ENCODE measurements around the gene TERC. TPM values are rescaled to one million over a fixed set of nuclear protein-coding genes. Genes with fewer than 3 reads are reported as not detected.

TERC gene
- total and polyA plus RNA-seq, 4 donors, result 0.90 to 43.4 (median 15.0) TPM

Small RNA genes within 50 kb of the gene (small RNA-seq; reads per million reads assigned to genes)
- not detected for gene RNU6-637P (ENCODE audit: low replicate concordance)

Other genes with a start within 250 kb of the TERC start
- gene MECOM, start 101.3 kb downstream of the TERC start, total RNA-seq, result 10 to 100 TPM; 10.4 to 25.4 TPM
- 10 to 100 TPM in 1 of 2 donors, 1 to 10 TPM in 1; 9.7 to 11.7 TPM for gene MECOM, start 101.3 kb downstream of the TERC start, polyA plus RNA-seq (ENCODE audit: insufficient read length in 2 of 2)
- 1 to 10 TPM; 6.0 to 6.7 TPM for gene ACTRT3, start 4.5 kb upstream of the TERC start, total RNA-seq
- gene ACTRT3, start 4.5 kb upstream of the TERC start, polyA plus RNA-seq (ENCODE audit: insufficient read length in 2 of 2), result 1 to 10 TPM; 2.2 to 2.8 TPM
- gene MYNN, start 8.3 kb upstream of the TERC start, total RNA-seq, result 10 to 100 TPM; 26.1 to 36.8 TPM
- 10 to 100 TPM; 18.7 to 21.9 TPM for gene MYNN, start 8.3 kb upstream of the TERC start, polyA plus RNA-seq (ENCODE audit: insufficient read length in 2 of 2)
- gene LRRIQ4, start 47.8 kb upstream of the TERC start, total RNA-seq, result under 1 TPM; 0.20 to 0.28 TPM
- gene LRRIQ4, start 47.8 kb upstream of the TERC start, polyA plus RNA-seq (ENCODE audit: insufficient read length in 2 of 2), result under 1 TPM; 0.19 to 0.26 TPM
- gene LRRC34, start 47.8 kb upstream of the TERC start, total RNA-seq, result 10 to 100 TPM; 13.1 to 14.1 TPM
- 10 to 100 TPM; 15.4 to 18.4 TPM for gene LRRC34, start 47.8 kb upstream of the TERC start, polyA plus RNA-seq (ENCODE audit: insufficient read length in 2 of 2)
- 1 to 10 TPM in 1 of 2 donors, under 1 TPM in 1; 0.50 to 1.4 TPM for gene LRRC31, start 104.9 kb upstream of the TERC start, total RNA-seq
- gene LRRC31, start 104.9 kb upstream of the TERC start, polyA plus RNA-seq (ENCODE audit: insufficient read length in 2 of 2), result under 1 TPM in 1 of 2 donors, not detected in 1; 0.69 TPM
- gene SAMD7, start 146.5 kb upstream of the TERC start, total RNA-seq, result not detected
- under 1 TPM in 1 of 2 donors, not detected in 1; 0.09 TPM for gene SAMD7, start 146.5 kb upstream of the TERC start, polyA plus RNA-seq (ENCODE audit: insufficient read length in 2 of 2)
- gene SEC62, start 201.7 kb upstream of the TERC start, total RNA-seq, result 100 to 1,000 TPM; 112 to 114 TPM
- 100 to 1,000 TPM; 115 to 154 TPM for gene SEC62, start 201.7 kb upstream of the TERC start, polyA plus RNA-seq (ENCODE audit: insufficient read length in 2 of 2)